H1 (cell line): Measurements from ENCODE around the gene SCUBE2. TPM values are rescaled to one million over a fixed set of nuclear protein-coding genes. Genes with fewer than 3 reads are reported as not detected.

Experiments used
- CTCF ChIA-PET: fragments of 300-600 bp; sonication (Branson Sonifier 250); formaldehyde crosslinking; loops from one replicate; lab custom pipeline; 2021; ENCODE audit not compliant: partially characterized antibody; lab: Charles Lee
- POLR2A ChIA-PET: fragments of 300-600 bp; sonication (Branson Sonifier 250); formaldehyde crosslinking; loops from one replicate; lab custom pipeline; 2021; ENCODE audit warnings: inconsistent platforms; ENCODE audit not compliant: partially characterized antibody; lab: Charles Lee
- DNase-seq, 2 experiments: peaks; one replicate each; pipeline versions ENCODE4 v3.0.0 to v3.0.0-alpha.2; 2010 to 2022; ENCODE audit warnings: low spot score in 2 of 2, low read depth in 1 of 2, mixed read lengths in 1 of 2
- FAIRE-seq: peaks from 2 replicates; lab custom pipeline; 2011; peaks lifted over from hg19 to GRCh38; lab: Jason Lieb, UNC
- H2AFZ ChIP-seq: 2 replicates; pipeline ENCODE4 v1.8.1; 2012; ENCODE audit warnings: low read length, inconsistent platforms
- H2AK5ac ChIP-seq: 2 replicates; pipeline ENCODE4 v1.6.1; 2013; ENCODE audit warnings: low read depth, low read length
- H2BK120ac ChIP-seq: replicated peaks from 2 replicates; pipeline ENCODE3; 2013; ENCODE audit warnings: low read depth, low read length, inconsistent platforms
- H2BK12ac ChIP-seq: 2 replicates; pipeline ENCODE4 v1.6.1; 2013; ENCODE audit warnings: low read depth, low read length
- H2BK15ac ChIP-seq: 2 replicates; pipeline ENCODE4 v1.6.1; 2013; ENCODE audit warnings: low read length
- H2BK20ac ChIP-seq: 2 replicates; pipeline ENCODE4 v1.6.1; 2013; ENCODE audit warnings: low read length
- H2BK5ac ChIP-seq: 2 replicates; pipeline ENCODE4 v1.6.1; 2013; ENCODE audit warnings: low read depth, low read length
- H3K14ac ChIP-seq: 2 replicates; pipeline ENCODE4 v1.6.1; 2013; ENCODE audit warnings: inconsistent platforms; ENCODE audit not compliant: insufficient read length
- H3K18ac ChIP-seq: 2 replicates; pipeline ENCODE4 v1.6.1; 2013; ENCODE audit warnings: low read length; ENCODE audit errors: extremely low read depth
- H3K23ac ChIP-seq: 2 replicates; pipeline ENCODE4 v1.6.1; 2013; ENCODE audit warnings: inconsistent platforms; ENCODE audit not compliant: insufficient read length
- H3K23me2 ChIP-seq: 2 replicates; pipeline ENCODE4 v1.6.1; 2013; ENCODE audit warnings: low read depth, low read length
- H3K27ac ChIP-seq: 2 replicates; pipeline ENCODE4 v1.6.1; 2011; ENCODE audit warnings: low read depth, low read length, inconsistent platforms
- H3K27me3 ChIP-seq, 4 experiments: replicated peaks in 1 of 4; 1 replicate in 1 of 4; 2 replicates in 3 of 4; pipeline versions ENCODE4 v1.6.1 to v1.8.1; 2011 to 2013; ENCODE audit warnings: low read length in 3 of 4, mild to moderate bottlenecking in 3 of 4, inconsistent platforms in 2 of 4, mixed read lengths in 2 of 4, moderate library complexity in 1 of 4; ENCODE audit not compliant: control insufficient read depth in 3 of 4, insufficient read depth in 3 of 4; ENCODE audit errors: extremely low read depth in 1 of 4
- H3K36me3 ChIP-seq, 4 experiments: 2 replicates each; pipeline versions ENCODE4 v1.6.1 to v1.8.1; 2011 to 2013; ENCODE audit warnings: mild to moderate bottlenecking in 4 of 4, low read length in 3 of 4, moderate library complexity in 2 of 4, control low read depth in 1 of 4, inconsistent platforms in 1 of 4; ENCODE audit not compliant: insufficient read depth in 4 of 4, control insufficient read depth in 2 of 4
- H3K4ac ChIP-seq: replicated peaks from 2 replicates; pipeline ENCODE3; 2013; ENCODE audit warnings: low read length, low read depth, mixed read lengths, inconsistent platforms; ENCODE audit not compliant: insufficient read length
- H3K4me1 ChIP-seq, 4 experiments: replicated peaks in 1 of 4; 1 replicate in 1 of 4; 2 replicates in 3 of 4; pipeline versions ENCODE4 v1.6.1 to v1.8.1; 2011 to 2013; ENCODE audit warnings: low read length in 3 of 4, inconsistent platforms in 2 of 4, mixed read lengths in 1 of 4; ENCODE audit not compliant: insufficient read depth in 4 of 4, control insufficient read depth in 3 of 4
- H3K4me2 ChIP-seq, 2 experiments: 2 replicates each; pipeline versions ENCODE4 v1.6.1 to v1.8.1; 2011 to 2013; ENCODE audit warnings: low read depth in 2 of 2, low read length in 2 of 2, control low read depth in 1 of 2, inconsistent platforms in 1 of 2, mild to moderate bottlenecking in 1 of 2; ENCODE audit not compliant: insufficient read depth in 1 of 2
- H3K4me3 ChIP-seq, 4 experiments: fragments of 200-600, 300-600 bp in 1 of 4; sonication (generic), shearing (Covaris generic), sonication (Bioruptor Twin) in 1 of 4; 2 replicates each; pipeline versions ENCODE4 v1.5.1 to v1.8.1; 2011 to 2016; ENCODE audit warnings: low read length in 4 of 4, low read depth in 3 of 4, control low read depth in 2 of 4, inconsistent platforms in 2 of 4, mild to moderate bottlenecking in 2 of 4, mixed read lengths in 1 of 4, moderate library complexity in 1 of 4; ENCODE audit not compliant: insufficient read depth in 2 of 4; ENCODE audit errors: extremely low read depth in 1 of 4
- H3K56ac ChIP-seq: replicated peaks from 2 replicates; pipeline ENCODE3; 2013; ENCODE audit warnings: low read depth, mild to moderate bottlenecking, mixed read lengths, low read length, inconsistent platforms; ENCODE audit not compliant: insufficient read length
- H3K79me1 ChIP-seq: 2 replicates; pipeline ENCODE4 v1.6.1; 2013; ENCODE audit warnings: low read depth, low read length, control low read depth
- H3K79me2 ChIP-seq, 2 experiments: 2 replicates each; pipeline versions ENCODE4 v1.6.1 to v1.8.1; 2012 to 2013; ENCODE audit warnings: low read length in 2 of 2, mild to moderate bottlenecking in 2 of 2, inconsistent platforms in 1 of 2; ENCODE audit not compliant: insufficient read depth in 2 of 2, control insufficient read depth in 1 of 2
- H3K9ac ChIP-seq, 4 experiments: replicated peaks in 1 of 4; 1 replicate in 1 of 4; 2 replicates in 3 of 4; pipeline versions ENCODE4 v1.6.1 to v1.8.1; 2011 to 2013; ENCODE audit warnings: low read depth in 3 of 4, low read length in 3 of 4, control low read depth in 2 of 4, mild to moderate bottlenecking in 2 of 4, moderate library complexity in 2 of 4, inconsistent platforms in 1 of 4; ENCODE audit errors: extremely low read depth in 1 of 4
- H3K9me3 ChIP-seq, 2 experiments: 2 replicates each; pipeline versions ENCODE4 v1.6.1 to v1.8.1; 2012 to 2013; ENCODE audit warnings: mild to moderate bottlenecking in 2 of 2, moderate library complexity in 2 of 2, control low read depth in 1 of 2, inconsistent platforms in 1 of 2, low read depth in 1 of 2, low read length in 1 of 2, mixed read lengths in 1 of 2; ENCODE audit not compliant: insufficient read depth in 2 of 2
- H4K20me1 ChIP-seq, 2 experiments: replicated peaks in 1 of 2; 2 replicates each; pipeline versions ENCODE3 to v1.8.1; 2011 to 2013; ENCODE audit warnings: inconsistent platforms in 2 of 2, low read length in 2 of 2, mild to moderate bottlenecking in 1 of 2; ENCODE audit not compliant: insufficient read depth in 2 of 2, control insufficient read depth in 1 of 2
- H4K5ac ChIP-seq: 2 replicates; pipeline ENCODE4 v1.6.1; 2013; ENCODE audit warnings: low read length, low read depth, mixed read lengths, inconsistent platforms; ENCODE audit not compliant: insufficient read length
- H4K8ac ChIP-seq: 2 replicates; pipeline ENCODE4 v1.8.0; 2013; ENCODE audit warnings: mild to moderate bottlenecking, moderate library complexity, low read length, inconsistent platforms; ENCODE audit not compliant: insufficient read depth; ENCODE audit errors: extremely low read depth
- H4K91ac ChIP-seq: replicated peaks from 2 replicates; pipeline ENCODE3; 2013; ENCODE audit warnings: low read length, mixed read lengths, inconsistent platforms; ENCODE audit not compliant: insufficient read length
- BCL11A ChIP-seq, 2 experiments: IDR thresholded peaks; one replicate each; pipeline ENCODE4 v1.6.1; 2011; ENCODE audit warnings: low read depth in 2 of 2, low read length in 2 of 2, mild to moderate bottlenecking in 2 of 2
- BRCA1 ChIP-seq: IDR thresholded peaks from 2 replicates; pipeline ENCODE4 v1.6.1; 2012; ENCODE audit warnings: low read depth, low read length, improper control_type of control experiment
- CBX5 ChIP-seq: fragments of 300-800, 300-1000 bp; sonication (generic); IDR thresholded peaks from 2 replicates; pipeline ENCODE4 v1.7.1; 2016; ENCODE audit warnings: antibody characterized with exemption, low read length, low read depth
- CHD1 ChIP-seq: IDR thresholded peaks from 2 replicates; pipeline ENCODE4 v1.6.1; 2012; ENCODE audit warnings: low read depth, low read length, improper control_type of control experiment
- CHD2 ChIP-seq: IDR thresholded peaks from 2 replicates; pipeline ENCODE4 v1.6.1; 2012; ENCODE audit warnings: low read length, improper control_type of control experiment
- E2F6 ChIP-seq: IDR thresholded peaks from 2 replicates; pipeline ENCODE4 v1.6.1; 2012; ENCODE audit warnings: inconsistent platforms
- HDAC2 ChIP-seq, 2 experiments: fragments of 300-600 bp in 1 of 2; sonication (generic) in 1 of 2; IDR thresholded peaks; 2 replicates each; pipeline ENCODE4 v1.6.1; 2011 to 2012; ENCODE audit warnings: low read depth in 2 of 2, low read length in 2 of 2, mild to moderate bottlenecking in 2 of 2, moderate library complexity in 2 of 2, borderline replicate concordance in 1 of 2, inconsistent platforms in 1 of 2
- KDM4A ChIP-seq: IDR thresholded peaks from one replicate; pipeline ENCODE4 v1.7.1; 2012; ENCODE audit warnings: low read depth, mild to moderate bottlenecking, moderate library complexity, low read length, inconsistent platforms; ENCODE audit not compliant: severe bottlenecking
- POU5F1 ChIP-seq: IDR thresholded peaks from 2 replicates; pipeline ENCODE4 v1.6.1; 2011; ENCODE audit warnings: low read depth, mild to moderate bottlenecking, low read length, moderate library complexity
- SIX5 ChIP-seq: IDR thresholded peaks from 2 replicates; pipeline ENCODE4 v1.6.1; 2011; ENCODE audit warnings: mild to moderate bottlenecking, low read depth, low read length
- SRF ChIP-seq: IDR thresholded peaks from 2 replicates; pipeline ENCODE4 v1.6.1; 2011; ENCODE audit warnings: mild to moderate bottlenecking, low read depth, low read length, moderate library complexity
- TCF12 ChIP-seq: IDR thresholded peaks from 2 replicates; pipeline ENCODE4 v1.6.1; 2011; ENCODE audit warnings: low read depth, mild to moderate bottlenecking, low read length
- TEAD4 ChIP-seq: IDR thresholded peaks from 2 replicates; pipeline ENCODE4 v1.6.1; 2012; ENCODE audit warnings: low read depth, low read length, inconsistent platforms, mixed read lengths
- ZNF274 ChIP-seq: IDR thresholded peaks from 2 replicates; pipeline ENCODE4 v1.7.0; 2012; ENCODE audit warnings: low read length, borderline replicate concordance; ENCODE audit errors: extremely low read depth
- WGBS, 2 experiments: shearing (Covaris generic) in 1 of 2; methylation state at CpG; one replicate each; pipeline versions ENCODE4 v1.1.6 to v1.1.7; 2013 to 2015; ENCODE audit warnings: low lambda C conversion rate in 2 of 2, mixed read lengths in 2 of 2, inconsistent platforms in 1 of 2, low coverage in 1 of 2, missing lambda C conversion rate in 1 of 2; ENCODE audit not compliant: insufficient replicate concordance in 2 of 2, insufficient coverage in 1 of 2, insufficient read length in 1 of 2; ENCODE audit errors: extremely low coverage in 1 of 2, missing lambda C conversion rate in 1 of 2; 5-methylcytosine and 5-hydroxymethylcytosine counted together
- polyA plus RNA-seq, 7 experiments: library from polyadenylated mRNA; depleted of rRNA in 3 of 7; stranded (reverse) in 5 of 7; unstranded in 2 of 7; fragments of >200 nt in 5 of 7; fragments of 200-250 nt in 2 of 7; gene quantifications; 1 replicate in 5 of 7; 2 replicates in 1 of 7; 4 replicates in 1 of 7; pipeline versions ENCODE4 v1.2.1 to v1.2.3, GENCODE V29; 2011 to 2013; ENCODE audit warnings: missing spikeins in 2 of 7, mixed read lengths in 2 of 7
- total RNA-seq: library from RNA; stranded (reverse); fragmentation: NEBNext Ultra II Directional; extraction: Animal tissue kit (Norgen Biotek cat#: 25700); gene quantifications from 2 replicates; pipeline ENCODE4 v1.2.1, GENCODE V29; 2021

Gene SCUBE2
- total and polyA plus RNA-seq, 2 of the 8 experiments (the other 6 are each of a cell fraction or from before 2014, with no cell fraction given): 0.29 to 1.2 TPM

DNA sequence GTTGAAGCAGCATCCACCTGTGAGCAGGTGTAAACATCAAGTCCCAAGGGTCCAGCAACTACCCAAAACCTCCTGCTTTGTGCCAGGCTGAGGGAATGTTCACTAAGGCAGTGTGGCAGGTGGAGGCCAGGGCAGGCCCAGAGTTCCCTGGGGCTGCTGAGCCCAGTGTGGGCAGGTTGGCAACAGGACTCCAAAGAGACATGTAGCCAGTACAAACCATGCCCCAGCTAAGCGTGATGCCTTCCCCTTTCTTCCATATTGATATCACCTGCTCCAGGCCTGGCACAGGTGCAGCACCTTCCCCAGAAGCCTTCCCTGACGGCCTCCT is 30.0 kb upstream of the SCUBE2 start:
- Histone ChIP-seq H3K18ac (no peak overlapping the region), H3K9me3 (no peaks in the 10 kb centered on the region), H3K79me1 (no peaks in the 10 kb centered on the region), H4K20me1 (no peaks in the 10 kb centered on the region), H3K56ac (no peak overlapping the region), H4K91ac (no peak overlapping the region), H2BK5ac (peak overlapping the region; percentile 87), H3K79me2 (no peaks in the 10 kb centered on the region), H2AFZ (no peak overlapping the region), H3K27me3 (no peaks in the 10 kb centered on the region), H4K5ac (no peak overlapping the region), H4K8ac (no peak overlapping the region; the same call in 1 of the 2 replicates), H3K4me1 (peaks cover 4 to 9% (median 5%) of the 10 kb centered on the region in 4 experiments; a peak in 5 of 7 replicates), H3K14ac (no peak overlapping the region), H3K23me2 (no peaks in the 10 kb centered on the region), H3K9ac (no peak overlapping the region), H2BK120ac (no peak overlapping the region), H2AK5ac (0 out of 2 replicates have a peak overlapping the region, but pooled peaks have one; percentile 80), H3K27ac (0 out of 2 replicates have a peak overlapping the region, but pooled peaks have one; percentile 4), H3K4ac (no peak overlapping the region), H3K36me3 (no peaks in the 10 kb centered on the region), H3K23ac (no peak overlapping the region), H2BK20ac (peak overlapping the region; percentile 75), H2BK12ac (0 out of 2 replicates have a peak overlapping the region, but pooled peaks have one; percentile 2), H2BK15ac (no peak overlapping the region), H3K4me3 (no peak overlapping the region), H3K4me2 (no peak overlapping the region)
- DNase-seq (no peak), FAIRE-seq (no peak)
- ChIA-PET CTCF (interaction anchor here (0.8 to 13.0 kb wide), 8 partner anchors 8 to 107 kb away, joined by 5 to 103 read pairs (median 7); no protein-coding TSS in a partner anchor), POLR2A (no interaction called here)
- 78% methylated on average over 2 of the region's 2 CpGs; no CpG with 5 or more reads in 1 of the 2 experiments for WGBS, 2 experiments
- TF ChIP-seq CHD2 (no peak), BCL11A (IDR thresholded peaks at IDR 0.05; ENCODE audit: low read depth in 2 of 2, low read length in 2 of 2) (no peak), SRF (no peak), E2F6 (no peak), ZNF274 (no peak), CBX5 (no peak), KDM4A (no peak), TEAD4 (no peak), BRCA1 (no peak), CHD1 (no peak), POU5F1 (no peak), SIX5 (no peak), HDAC2 (IDR thresholded peaks at IDR 0.05; ENCODE audit: borderline replicate concordance in 1 of 2, low read depth in 2 of 2, low read length in 2 of 2) (no peak), TCF12 (no peak)
